Iris pigment epithelial cell (primary cell): ENCODE data around the gene SCARF2.
"Not testable (repeated sequence)": the region's sequence is repeated elsewhere in the genome, so short reads cannot be mapped to it uniquely, and the experiment has no call there.

Source experiments
- DNase-seq: peaks from one replicate; pipeline ENCODE4 v3.0.0-alpha.2; 2011; ENCODE audit warnings: low read depth

Gene SCARF2

DNA sequence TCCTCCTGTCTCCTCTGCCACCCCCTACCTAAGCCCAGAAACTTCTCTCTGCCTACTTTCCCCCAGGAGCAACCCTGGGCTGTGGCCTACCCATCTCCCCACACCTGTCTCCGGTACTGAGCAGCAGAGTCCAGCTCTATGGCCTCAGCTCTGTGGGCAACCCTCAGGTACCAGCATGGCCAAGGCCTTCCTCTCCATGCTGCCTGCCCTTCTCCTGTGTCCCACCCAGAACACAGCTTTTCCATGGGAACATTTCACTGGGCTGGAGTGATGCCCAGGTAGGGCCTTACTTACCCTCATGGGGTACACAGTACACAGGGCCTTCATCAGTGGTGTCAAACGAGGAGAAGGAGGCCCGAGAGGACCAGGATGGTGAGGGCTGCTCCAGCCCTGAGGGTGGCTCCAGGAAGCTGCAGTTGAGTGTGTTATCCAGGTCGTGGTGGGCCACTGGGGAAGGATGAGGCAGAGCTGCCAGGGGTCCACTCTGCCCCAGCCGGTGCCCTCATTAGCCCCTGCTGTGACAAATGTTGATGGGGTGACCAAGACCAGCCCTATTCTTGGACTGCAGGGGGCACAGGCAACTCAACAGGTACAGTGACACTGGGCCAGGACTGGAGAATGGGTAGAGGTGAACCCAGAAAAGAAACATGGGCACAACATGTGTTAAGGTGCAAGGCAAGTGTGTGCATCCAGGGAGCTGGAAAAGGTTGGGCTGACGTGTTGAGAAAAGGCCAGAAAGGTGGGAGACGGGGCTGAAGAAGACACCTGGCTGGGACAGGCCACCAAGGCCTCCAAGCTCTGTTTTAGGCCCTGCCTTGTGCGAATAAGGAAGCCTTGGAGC is 10.3 kb downstream of the SCARF2 start:
- DNase-seq = no peak

DNA sequence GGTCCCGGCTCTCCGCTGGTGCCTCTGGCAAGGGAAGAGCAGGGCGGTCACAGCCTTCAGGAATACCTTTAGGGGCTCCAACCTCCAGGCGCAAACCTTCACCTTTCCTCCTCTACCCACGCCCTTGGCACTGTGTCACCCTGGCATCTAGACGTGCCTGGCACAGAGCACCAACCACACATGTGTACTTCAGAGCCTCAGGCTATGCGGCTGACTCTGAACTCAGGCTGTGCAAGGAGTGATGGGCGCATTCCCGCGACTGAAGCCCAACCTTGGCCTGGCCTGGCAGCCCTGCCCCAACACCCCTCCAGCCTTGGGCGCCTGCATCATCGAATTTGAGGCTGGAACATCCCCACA is 11.4 kb downstream of the SCARF2 start:
- no peak for DNase-seq

DNA sequence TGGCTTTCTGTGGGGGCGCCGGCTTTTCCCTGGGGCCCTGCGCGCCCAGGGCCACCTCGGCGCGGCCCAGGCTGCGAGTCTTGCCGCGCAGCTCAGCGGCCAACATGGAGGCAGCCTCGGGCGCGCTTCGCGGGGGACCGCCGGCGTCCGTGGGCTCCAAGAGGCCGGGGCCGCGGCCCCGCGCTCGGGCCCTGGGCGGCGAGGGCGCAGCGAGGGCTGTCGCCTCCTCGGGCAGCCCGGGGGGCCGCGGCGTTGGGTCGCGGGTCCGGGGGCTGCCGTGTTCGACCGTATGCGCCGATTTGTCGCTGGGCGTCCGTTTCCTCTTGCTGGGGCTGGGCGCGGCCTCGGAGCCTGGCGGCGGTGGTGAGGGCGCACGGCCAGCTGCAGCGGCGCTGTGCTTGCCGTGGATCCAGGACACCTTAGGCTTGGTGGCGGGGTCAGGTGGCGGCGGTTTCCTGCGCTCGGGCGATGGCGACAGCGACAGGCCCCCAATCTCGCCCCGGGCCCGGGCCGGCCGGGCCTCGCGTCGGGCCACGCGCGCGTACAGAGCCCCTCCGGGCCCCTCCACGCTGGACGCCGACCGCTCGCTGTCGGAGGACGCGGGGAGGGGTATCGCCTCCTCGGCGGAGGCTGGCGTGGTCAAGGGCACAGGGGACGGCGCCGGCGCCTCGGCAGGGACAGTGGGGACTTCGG is 11.9 kb downstream of the SCARF2 start:
- no peak for DNase-seq

DNA sequence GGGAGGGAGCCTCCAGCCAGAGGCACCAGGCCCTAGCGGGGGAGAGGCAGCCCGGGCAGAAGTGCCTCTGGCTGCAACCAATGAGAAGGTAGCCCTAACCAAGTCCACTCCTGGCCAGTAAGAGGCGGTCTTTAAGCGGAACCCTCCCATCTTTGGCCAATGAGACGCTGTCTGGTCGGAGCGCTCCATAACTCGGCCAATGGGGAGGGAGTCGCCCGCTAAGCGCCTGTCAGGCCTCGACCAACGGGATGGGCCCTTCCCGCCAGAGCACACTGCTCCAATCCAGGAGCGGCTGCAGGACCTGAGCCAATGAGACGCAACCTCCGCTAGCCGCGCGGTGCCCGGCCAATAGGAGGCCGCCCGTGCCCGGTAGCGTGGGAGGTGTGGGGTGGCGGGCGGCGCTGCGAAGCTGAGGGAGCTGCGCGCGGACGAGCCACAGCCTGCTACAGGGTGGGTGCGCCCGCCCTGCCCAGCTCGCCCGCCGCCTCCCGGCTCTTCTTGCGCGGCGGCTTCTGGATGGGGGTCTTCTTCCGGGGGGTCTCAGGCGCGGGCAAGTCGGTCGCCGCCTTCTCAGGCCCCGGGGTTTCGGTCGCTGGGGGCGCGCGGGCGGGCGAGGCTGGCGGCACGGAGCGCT is 12.6 kb downstream of the SCARF2 start:
- no peak for DNase-seq

DNA sequence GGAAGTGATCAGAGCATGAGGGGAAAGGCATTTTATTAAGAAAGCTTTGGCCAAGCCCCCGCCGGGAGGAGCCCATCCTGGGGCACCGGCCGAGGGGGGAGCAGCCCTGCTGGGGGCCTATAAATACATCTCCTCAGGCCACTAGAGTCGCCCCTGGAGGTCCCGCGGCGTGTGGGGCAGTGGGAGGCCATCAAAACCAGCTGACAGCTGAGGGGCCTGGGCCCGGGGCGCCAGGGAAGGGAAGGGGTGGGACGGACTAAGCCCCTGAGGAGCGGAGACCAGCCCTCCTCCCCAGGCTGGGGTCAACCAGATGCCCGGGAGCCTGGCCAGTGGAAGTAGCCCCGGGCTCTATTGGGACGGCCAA is 13.1 kb downstream of the SCARF2 start:
- DNase-seq = no peak

DNA sequence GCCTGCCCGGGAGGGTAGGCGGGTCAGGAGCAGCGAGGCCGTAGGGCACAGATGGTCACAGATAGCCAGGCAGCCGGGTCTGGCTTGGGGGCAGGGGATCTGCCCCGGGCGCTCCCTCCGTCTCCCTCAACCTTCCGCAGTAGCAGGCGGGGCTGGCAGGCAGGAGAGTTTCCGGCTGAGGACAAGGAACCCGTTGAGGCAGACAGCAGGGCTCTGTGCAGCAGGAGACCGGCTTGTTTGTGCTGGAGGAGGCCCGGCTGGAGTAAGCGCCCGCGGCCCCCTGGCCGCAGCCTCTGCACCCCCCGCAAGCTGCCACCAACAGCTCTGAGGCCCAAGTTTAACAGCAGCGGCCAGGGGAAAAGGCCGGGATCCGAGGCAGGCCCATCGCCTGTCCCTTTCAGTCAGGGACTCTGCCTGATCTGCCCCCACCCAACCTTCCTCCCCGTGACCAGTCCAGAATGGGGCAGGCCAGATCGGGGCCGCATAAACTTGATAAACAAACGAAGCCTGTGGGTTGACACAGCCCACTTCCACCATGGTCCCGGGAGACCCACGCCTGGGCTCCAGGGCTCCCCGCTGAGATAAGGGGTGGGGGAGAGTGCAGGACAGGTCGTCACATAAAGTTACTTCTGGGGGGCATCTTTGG is 13.6 kb downstream of the SCARF2 start:
- no peak for DNase-seq

DNA sequence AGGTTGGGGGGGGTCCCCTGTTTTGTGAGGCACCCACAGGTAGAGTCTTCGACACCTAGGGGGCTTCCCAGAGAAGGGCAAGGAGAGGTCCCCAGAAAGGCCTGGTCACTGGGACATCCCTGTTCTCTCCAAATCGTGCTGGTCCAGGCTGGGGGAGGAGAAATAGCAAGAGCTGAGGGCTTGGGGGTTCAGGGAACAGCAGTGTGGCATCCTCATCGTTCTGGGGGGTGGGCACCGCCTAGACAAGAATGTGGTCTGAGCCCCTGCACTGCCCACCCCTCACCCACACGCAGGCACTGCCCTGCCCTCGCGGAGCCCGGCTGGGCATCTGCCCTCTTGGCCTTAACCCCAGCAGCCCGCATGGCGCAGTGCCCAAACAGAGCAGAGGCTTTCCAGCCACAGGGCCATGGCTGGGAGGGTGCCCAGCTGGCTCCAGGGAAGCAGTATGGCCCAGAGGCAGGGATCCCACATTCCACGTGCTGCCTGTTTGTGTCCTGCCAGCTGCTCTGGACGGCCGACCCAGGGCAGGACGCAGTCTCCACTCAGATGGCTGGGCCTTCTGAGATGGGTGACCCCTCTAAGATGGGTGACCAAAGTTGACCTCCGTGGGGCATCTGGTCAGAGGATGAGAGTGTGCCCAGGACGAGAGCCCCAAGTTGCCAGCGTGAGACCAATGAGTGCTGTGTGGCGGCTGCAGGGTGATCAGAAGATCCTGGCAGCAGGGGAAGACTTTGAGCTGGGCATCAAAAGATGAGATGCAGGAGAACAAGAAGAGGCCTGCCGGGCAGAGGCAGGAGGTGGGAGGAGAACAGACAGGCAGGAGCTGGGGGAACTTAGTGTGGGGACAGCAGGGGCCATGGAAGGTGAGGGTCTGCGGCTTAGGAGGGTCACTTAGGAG is 14.4 kb downstream of the SCARF2 start:
- DNase-seq = no peak

DNA sequence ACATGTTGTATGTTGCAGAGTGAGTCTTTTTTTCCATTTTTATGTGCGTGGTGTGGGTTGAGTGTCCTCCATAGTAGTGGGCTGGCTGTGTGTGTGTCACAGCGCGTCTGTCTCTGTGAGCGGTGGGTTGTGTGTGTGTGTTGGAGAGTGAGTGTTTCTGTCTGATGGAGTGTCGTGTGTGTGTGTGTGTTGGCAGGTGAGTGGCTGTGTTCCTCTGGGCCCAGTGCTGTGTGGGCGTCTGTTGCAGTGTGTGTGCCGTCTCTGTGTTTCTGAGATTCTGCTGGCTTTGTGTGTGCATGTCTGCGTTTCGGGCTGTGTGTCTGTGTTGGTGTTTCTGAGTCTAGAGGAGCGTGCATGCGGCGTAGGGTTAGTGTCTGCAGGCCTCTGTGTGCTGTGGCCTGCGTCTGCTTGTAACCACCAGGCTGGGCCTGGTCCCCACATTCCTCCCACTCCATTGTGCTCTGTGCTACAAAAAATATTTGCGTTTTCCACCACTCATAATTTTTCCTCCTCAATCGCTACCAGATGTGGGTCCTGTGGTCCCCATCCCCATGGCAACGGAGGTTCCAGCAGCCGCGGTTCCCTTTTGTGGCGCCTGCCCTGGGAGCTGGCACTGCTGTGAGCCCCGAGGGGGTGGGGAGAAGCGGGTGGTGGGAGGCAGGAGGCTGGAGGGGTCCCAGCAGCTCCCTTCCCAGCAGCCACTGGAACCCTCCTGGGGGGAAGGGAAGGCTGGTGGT is 15.2 kb downstream of the SCARF2 start:
- no peak for DNase-seq

DNA sequence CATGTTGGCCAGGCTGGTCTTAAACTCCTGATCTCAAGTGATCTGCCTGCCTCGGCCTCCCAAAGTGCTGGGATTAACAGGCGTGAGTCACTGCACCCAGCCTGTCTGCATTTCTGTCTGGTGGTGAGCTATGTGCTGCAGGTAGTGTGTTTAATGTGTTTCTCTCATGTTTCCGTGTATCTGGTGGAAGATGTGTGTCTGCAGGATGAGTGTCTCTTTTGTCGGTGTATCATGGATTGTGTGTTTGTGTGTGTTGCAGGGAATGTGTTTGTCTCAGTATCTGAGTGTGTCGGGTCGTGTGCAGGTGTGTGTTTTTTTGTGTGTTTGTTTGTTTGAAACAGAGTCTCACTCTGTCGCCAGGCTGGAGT is 16.1 kb downstream of the SCARF2 start:
- DNase-seq = peak; percentile 54

DNA sequence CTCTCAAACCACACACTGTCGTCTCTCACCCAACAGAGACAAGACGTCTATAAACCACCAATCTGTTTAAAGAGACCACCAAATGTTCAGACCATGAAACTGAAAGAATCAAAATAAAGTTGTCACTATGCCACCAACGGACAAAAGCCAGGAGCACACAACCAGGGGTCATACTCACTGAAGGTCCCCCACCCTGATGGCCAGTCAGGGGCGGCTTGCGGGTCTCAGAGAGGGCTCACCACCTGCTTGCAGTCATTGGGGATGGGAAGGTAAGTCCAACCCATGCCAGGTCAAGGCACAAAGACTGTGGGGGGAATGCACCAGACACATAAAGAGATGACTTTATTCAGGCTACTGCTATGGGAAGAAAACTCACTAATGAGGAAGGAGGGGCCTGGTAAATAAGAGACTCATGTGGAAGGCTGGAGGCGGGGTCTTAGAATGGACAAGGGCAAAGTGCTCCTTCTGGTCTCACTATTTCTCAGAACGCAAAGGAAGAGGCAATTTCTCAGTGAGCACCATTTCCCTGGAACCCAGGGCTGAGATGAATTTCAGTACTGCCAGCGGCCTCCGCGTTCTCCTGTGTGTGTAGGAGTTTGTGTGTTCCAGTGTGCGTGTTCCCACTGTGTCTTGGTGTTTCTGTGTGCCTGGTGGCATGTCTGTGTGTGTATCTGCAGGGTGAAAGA is 17.3 kb downstream of the SCARF2 start:
- no peak for DNase-seq

DNA sequence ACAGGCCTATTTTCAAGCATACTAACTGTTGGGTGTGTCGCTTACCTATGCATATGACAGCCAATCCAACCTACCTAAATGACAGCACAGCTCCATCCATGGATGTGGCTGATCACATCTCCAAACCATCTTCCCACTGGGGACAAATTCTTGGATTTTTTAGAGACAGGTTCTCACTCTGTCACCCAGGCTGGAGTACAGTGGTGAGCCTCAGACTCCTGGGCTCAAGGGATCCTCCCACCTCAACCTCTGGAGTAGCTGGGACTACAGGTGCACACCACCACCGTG is 18.0 kb downstream of the SCARF2 start:
- DNase-seq = no peak

DNA sequence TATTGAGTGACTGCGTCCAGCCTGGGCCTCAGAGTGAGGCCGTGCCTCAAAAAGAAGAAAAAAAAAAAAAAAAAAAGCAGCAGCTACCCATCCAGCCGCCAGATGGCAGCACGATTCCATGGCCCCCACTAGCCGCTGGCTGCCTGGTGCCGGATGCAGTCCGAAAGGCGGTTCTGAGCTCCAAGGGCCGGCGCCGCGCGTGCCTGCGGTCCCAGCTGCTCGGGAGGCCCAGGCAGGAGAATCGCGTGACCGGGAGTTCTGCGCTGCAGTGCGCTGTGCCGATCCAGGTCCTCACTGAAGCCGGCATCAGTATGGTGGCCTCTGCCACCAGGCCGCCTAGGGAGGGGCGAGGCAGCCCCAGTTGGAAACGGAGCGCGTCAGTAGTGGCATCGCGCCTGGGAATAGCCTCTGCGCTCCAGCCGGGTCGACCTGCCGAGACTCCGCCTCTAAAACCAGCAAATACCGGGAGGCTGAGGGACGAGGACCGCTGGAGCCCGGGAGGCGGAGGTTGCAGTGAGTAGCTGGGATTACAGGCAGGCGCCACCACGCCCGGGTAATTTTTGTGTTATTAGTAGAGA is 19.3 kb downstream of the SCARF2 start:
- peak; percentile 78 for DNase-seq

DNA sequence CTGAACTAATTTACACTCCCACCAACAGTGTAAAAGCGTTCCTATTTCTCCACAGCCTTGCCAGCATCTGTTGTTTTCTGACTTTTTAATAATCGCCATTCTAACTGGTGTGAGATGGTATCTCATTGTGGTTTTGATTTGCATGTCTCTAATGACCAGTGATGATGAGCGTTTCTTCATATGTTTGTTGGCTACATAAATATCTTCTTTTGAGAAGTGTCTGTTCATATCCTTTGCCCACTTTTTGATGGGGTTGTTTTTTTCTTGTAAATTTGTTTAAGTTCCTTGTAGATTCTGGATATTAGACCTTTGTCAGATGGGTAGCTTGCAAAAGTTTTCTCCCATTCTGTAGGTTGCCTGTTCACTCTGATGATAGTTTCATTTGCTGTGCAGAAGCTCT is 21.9 kb downstream of the SCARF2 start:
- DNase-seq = not testable (repeated sequence)

DNA sequence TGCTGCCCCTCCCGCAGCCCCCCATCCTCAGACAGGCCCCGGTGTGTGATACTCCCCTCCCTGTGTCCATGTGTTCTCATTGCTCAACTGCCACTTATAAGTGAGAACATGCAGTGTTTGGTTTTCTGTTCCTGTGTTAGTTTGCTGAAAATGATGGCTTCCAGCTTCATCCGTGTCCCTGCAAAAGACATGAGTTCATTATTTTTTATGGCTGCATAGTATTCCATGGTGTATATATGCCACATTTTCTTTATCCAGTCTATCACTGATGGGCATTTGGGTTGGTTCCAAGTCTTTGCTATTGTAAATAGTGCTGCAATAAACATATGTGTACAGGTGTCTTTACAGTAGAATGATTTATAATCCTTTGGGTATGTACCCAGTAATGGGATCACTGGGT is 22.4 kb downstream of the SCARF2 start:
- not testable (repeated sequence) for DNase-seq

DNA sequence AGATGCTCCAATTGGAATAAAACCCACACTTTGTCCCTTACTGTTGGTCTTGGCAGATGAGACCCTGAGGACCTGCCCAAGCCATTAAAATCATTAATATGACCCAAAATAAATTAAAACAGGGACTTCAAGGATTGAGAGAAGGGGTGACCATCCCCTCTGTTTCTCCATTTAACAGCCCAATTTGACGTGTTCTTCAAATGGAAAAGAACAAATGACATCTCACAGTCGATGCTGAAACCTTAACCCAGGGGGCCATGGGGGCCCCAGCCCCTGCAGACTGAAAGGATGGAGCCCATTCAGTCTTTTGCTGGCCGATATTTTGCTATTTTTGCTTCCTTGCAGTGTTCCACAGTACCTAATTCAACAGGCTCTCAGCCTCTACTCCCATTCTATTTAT is 23.2 kb downstream of the SCARF2 start:
- DNase-seq = no peak

DNA sequence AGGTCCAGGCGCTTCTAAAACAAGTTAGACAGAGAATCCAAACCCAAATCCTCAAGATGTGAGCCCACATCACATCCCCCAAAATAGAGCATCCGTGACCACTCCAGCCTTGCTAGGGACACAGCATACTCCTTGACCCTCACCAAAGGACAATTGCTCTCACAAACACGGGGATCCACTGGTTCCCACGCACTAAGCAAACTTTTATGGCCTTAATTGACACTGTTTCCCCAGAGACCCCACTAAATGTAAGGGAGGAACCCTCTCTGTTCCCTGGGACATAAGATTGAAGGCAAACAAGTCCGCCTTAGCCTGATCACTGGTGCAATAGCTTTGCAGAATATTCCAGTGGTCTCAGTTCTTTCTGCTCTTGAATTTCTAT is 23.6 kb downstream of the SCARF2 start:
- DNase-seq = no peak

DNA sequence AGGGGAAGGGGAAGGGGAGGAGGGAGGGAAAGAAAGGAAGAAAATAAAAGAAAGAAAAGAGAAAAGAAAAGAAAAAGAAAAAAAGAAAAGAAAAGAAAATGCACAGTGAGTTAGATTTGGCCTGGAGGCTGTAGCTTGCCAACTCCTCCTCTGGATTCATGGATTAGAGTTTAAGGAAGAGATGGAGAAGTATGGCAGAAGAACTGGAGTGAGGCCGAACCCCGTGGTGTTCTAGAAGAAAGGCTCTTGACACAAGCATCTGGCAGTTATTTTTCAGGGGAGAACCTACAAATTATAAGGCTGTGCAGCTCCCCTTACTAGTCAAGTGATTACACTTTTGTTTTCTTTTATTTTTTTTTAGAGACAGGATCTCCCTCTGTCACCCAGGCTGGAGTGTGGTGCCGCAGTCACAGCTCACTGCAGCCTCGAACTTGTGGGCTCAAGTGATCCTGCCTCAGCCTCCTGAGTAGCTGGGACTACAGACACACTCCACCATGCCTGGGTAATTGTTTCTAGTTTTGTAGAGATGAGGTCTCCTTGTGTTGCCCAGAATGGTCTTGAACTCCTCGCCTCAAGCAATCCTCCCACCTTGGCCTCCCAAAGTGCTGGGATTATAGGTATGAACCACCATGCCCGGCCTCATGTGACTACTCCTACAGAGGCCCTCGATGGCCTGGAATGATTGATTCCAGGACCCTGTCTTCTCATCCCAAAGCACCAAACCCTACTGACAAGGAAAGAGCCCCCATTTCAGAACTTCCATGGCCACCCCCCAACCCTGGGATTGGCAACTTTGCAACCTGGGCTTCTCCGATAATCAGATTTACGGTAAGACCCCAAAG is 24.2 kb downstream of the SCARF2 start:
- DNase-seq = no peak

DNA sequence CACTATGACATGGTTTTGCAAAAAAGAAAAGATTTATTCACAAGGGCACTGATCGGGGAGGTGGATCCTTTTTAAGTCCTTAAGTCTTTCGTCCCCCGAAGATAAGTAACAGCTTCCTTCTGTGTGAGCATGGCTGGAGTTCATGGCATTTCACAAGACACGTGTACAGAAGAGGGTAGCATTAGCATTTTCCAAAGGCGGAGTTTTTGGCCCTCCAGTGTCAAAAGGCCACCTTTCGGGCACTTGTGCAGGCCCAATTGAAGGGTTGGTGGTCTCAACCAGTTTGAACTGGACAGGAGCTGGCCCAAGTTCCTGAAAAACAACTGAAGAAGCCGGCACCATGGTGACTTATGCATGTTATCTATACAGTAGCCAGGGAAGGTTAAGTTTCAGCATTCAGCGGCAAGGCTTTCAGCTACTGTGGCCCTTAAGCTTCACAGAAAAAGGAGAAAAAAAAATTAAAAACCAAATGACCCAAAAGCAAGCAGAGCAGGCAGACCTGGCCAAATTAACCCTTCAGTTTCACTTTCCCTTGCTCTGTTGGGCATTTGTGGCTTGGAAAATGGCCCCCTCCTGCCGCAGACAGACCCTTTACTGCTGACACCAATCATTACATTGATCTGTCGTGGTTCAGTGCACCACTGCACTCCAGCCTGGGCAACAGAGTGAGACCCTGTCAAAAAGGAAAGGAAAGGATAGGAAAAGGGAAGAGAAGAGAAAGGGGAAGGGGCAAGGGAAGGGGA is 25.0 kb downstream of the SCARF2 start:
- DNase-seq = no peak

DNA sequence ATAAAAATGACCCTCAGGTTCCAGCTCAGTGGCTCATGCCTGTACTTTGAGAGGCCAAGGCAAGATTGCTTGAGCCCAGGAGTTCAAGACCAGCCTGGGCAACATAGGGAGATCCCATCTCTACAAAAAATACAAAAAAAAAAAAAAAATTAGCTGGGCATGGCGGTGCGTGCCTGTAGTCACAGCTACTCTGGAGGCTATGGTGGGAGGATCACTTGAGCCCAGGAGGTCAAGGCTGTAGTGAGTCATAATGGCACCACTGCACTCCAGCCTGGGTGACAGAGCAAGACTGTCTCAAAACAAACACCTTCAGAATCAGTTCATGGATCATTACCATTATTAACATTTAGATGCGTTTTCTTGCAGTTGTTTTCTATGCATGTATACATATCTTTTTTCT is 28.2 kb downstream of the SCARF2 start:
- DNase-seq = not testable (repeated sequence)
